ENCODE data around the gene ASAP3.

- TF ChIP-seq KAT2B (IDR thresholded peaks at IDR 0.05; ENCODE audit: borderline replicate concordance, low read depth, low read length) (no peak), ZNF879 (CRISPR knock-in tag; IDR thresholded peaks at IDR 0.05) (no peak), MAX (IDR thresholded peaks at IDR 0.05) (no peak), KDM5A (IDR thresholded peaks at IDR 0.05; ENCODE audit: borderline replicate concordance, low read length) (no peak), ZNF350 (CRISPR knock-in tag; IDR thresholded peaks at IDR 0.05; ENCODE audit: borderline replicate concordance, low read depth) (no peak), ATF7 (IDR thresholded peaks at IDR 0.05) (peak; percentile 44; the same call in 1 of the 2 replicates), ATF7 (CRISPR knock-in tag; IDR thresholded peaks at IDR 0.05) (no peak), ZBTB1 (CRISPR knock-in tag; IDR thresholded peaks at IDR 0.05; ENCODE audit: borderline replicate concordance) (no peak), SMARCC2 (IDR thresholded peaks at IDR 0.05) (no peak), FOXK1 (CRISPR knock-in tag; IDR thresholded peaks at IDR 0.05; ENCODE audit: borderline replicate concordance, low read depth) (no peak), CHD4 (IDR thresholded peaks at IDR 0.05; ENCODE audit: borderline replicate concordance, low read length) (no peak), PREB (CRISPR knock-in tag; IDR thresholded peaks at IDR 0.05) (no peak), POLR2AphosphoS5 (IDR thresholded peaks at IDR 0.05; ENCODE audit: low read depth, low read length) (no peak), HMGXB4 (CRISPR knock-in tag; IDR thresholded peaks at IDR 0.05; ENCODE audit: borderline replicate concordance in 1 of 2, low read depth in 1 of 2) (no peak)
- TF ChIP-seq, protein P1, sequence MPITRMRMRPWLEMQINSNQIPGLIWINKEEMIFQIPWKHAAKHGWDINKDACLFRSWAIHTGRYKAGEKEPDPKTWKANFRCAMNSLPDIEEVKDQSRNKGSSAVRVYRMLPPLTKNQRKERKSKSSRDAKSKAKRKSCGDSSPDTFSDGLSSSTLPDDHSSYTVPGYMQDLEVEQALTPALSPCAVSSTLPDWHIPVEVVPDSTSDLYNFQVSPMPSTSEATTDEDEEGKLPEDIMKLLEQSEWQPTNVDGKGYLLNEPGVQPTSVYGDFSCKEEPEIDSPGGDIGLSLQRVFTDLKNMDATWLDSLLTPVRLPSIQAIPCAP (CRISPR knock-in tag; IDR thresholded peaks at IDR 0.05; ENCODE audit: low read depth): no peak
These were observed 76.9 kb downstream of the ASAP3 start for GRCh38 chr1:23407016-23407630.

Measured in HepG2 (cell line).